Testis (tissue), 3 donors: ENCODE measurements around the gene MRPL43. TPM values are rescaled to one million over a fixed set of nuclear protein-coding genes. Genes with fewer than 3 reads are reported as not detected.

ENCODE experiments used
- DNase-seq: peaks from one replicate; pipeline ENCODE4 v3.0.0-alpha.2; 2019
- H3K27ac ChIP-seq, 2 donors: fragments of 200-600 bp; sonication (generic); one replicate each; pipeline ENCODE4 v1.5.1; 2019
- H3K27me3 ChIP-seq: fragments of 200-600 bp; sonication (generic); one replicate; pipeline ENCODE4 v1.5.1; 2019
- H3K36me3 ChIP-seq: fragments of 200-600 bp; sonication (generic); one replicate; pipeline ENCODE4 v1.5.1; 2017; ENCODE audit warnings: low read depth; ENCODE audit errors: missing control alignments
- H3K4me1 ChIP-seq: fragments of 200-600 bp; sonication (generic); one replicate; pipeline ENCODE4 v1.5.1; 2019
- H3K4me3 ChIP-seq, 2 donors: fragments of 200-600 bp; sonication (generic); one replicate each; pipeline ENCODE4 v1.5.1; 2017 to 2019
- H3K9me3 ChIP-seq: fragments of 200-600 bp; sonication (generic); one replicate; pipeline ENCODE4 v1.5.1; 2017
- POLR2A ChIP-seq: fragments of 450-650 bp; IDR thresholded peaks from one replicate; pipeline ENCODE4 v1.6.1; 2017; ENCODE audit warnings: antibody characterized with exemption, mild to moderate bottlenecking, moderate library complexity
- WGBS, 2 donors: methylation state at CpG; one replicate each; pipeline ENCODE4 v1.1.5; 2018; 5-methylcytosine and 5-hydroxymethylcytosine counted together
- intact Hi-C: fragments of 100-400 bp; cut with DNase I; formaldehyde crosslinking; loops from one replicate; pipeline ENCODE4 v1.15.1; 2023; ENCODE audit warnings: low total_unique reads
- polyA plus RNA-seq: library from polyadenylated mRNA; stranded (reverse); fragments of 350-450 nt; fragmentation: Illumina TruSeq; extraction: RNeasy Lipid Tissue Mini Kit (QIAGEN cat#74804); gene quantifications from one replicate; pipeline ENCODE4 v1.2.3, GENCODE V29; 2014; ENCODE audit warnings: low read depth, low replicate concordance; ENCODE audit not compliant: insufficient read depth
- total RNA-seq, 2 donors: library from RNA; depleted of rRNA; stranded (reverse); fragments of >200 nt; gene quantifications; one replicate each; pipeline ENCODE4 v1.2.3, GENCODE V29; 2016
- TF ChIP-seq, protein P1 (sequence below), 3 experiments: fragments of 450-650 bp in 2 of 3; fragments of 200-600 bp in 1 of 3; sonication (generic) in 1 of 3; IDR thresholded peaks; one replicate each; pipeline ENCODE4 v1.5.1; 2016 to 2019; ENCODE audit warnings: antibody characterized with exemption in 3 of 3, mild to moderate bottlenecking in 2 of 3, moderate library complexity in 1 of 3

Gene MRPL43
- total and polyA plus RNA-seq, 3 donors from 2014 or later, result 123 to 199 (median 124) TPM

- Histone ChIP-seq H3K27ac (no peak overlapping the region), H3K36me3 (no peaks in the 10 kb centered on the region), H3K27me3 (no peaks in the 10 kb centered on the region), H3K4me1 (no peaks in the 10 kb centered on the region), H3K4me3 (no peak overlapping the region), H3K9me3 (no peaks in the 10 kb centered on the region)
- DNase-seq, result no peak
- 56 to 65% methylated on average over 4 of the region's 4 CpGs for WGBS, 2 donors
- TF ChIP-seq, protein P1, sequence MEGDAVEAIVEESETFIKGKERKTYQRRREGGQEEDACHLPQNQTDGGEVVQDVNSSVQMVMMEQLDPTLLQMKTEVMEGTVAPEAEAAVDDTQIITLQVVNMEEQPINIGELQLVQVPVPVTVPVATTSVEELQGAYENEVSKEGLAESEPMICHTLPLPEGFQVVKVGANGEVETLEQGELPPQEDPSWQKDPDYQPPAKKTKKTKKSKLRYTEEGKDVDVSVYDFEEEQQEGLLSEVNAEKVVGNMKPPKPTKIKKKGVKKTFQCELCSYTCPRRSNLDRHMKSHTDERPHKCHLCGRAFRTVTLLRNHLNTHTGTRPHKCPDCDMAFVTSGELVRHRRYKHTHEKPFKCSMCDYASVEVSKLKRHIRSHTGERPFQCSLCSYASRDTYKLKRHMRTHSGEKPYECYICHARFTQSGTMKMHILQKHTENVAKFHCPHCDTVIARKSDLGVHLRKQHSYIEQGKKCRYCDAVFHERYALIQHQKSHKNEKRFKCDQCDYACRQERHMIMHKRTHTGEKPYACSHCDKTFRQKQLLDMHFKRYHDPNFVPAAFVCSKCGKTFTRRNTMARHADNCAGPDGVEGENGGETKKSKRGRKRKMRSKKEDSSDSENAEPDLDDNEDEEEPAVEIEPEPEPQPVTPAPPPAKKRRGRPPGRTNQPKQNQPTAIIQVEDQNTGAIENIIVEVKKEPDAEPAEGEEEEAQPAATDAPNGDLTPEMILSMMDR (IDR thresholded peaks at IDR 0.05), result no peak
- TF ChIP-seq POLR2A, result no peak
- intact Hi-C loops, result no loop called here
These were observed 24.8 kb downstream of the MRPL43 start for GRCh38 chr10:100962351-100963080.

DNA sequence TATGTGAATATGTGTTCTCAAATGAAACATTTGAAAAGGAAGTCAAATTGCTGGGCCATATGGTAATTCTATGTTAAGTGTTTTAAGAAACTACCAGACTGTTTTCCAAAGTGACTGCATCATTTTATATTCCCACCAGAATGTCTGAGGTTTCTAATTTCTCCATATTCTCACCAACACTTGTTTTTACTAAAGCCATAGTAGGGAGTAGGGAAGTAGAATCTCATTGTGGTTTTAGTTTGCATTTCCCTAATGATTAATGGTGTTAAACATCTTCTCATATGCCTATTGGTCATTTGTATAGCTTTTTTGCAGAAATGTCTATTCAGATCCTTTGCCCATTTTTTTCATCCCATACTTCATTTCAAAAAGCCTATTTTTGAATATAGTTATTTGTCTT is 27.0 kb downstream of the MRPL43 start:
- no peaks in the 10 kb centered on the region for H3K36me3 ChIP-seq

DNA sequence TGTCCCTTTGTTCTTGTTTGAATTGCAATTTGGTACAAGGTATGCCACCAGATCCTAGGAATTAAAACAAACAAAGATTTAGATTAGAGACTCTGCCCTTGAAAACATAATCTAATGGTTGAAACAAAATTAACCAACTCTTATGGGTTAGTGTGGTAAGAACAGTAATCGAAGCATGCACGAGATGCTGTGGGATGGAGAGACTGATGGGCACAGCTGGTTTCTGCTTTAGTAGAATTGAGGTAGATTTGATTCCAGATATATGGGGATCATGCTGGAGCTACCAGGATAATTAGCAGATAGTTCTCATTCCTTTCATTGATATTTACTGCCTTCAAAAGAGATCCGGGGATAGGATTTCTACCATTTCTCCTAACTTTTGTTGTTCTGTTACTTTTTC is 38.4 kb downstream of the MRPL43 start:
- no peaks in the 10 kb centered on the region for H3K9me3 ChIP-seq

More for the DNA sequence above, 27.0 kb downstream of the MRPL43 start:
- intact Hi-C loops, result no loop called here
- H3K9me3 ChIP-seq, result no peaks in the 10 kb centered on the region
- DNase-seq, result no peak
- H3K4me1 ChIP-seq, result no peaks in the 10 kb centered on the region
- no peak overlapping the region for H3K4me3 ChIP-seq
- H3K27ac ChIP-seq, result no peak overlapping the region
- TF ChIP-seq, protein P1 (IDR thresholded peaks at IDR 0.05), result no peak
- no peak for TF ChIP-seq POLR2A
- H3K27me3 ChIP-seq, result no peaks in the 10 kb centered on the region

DNA sequence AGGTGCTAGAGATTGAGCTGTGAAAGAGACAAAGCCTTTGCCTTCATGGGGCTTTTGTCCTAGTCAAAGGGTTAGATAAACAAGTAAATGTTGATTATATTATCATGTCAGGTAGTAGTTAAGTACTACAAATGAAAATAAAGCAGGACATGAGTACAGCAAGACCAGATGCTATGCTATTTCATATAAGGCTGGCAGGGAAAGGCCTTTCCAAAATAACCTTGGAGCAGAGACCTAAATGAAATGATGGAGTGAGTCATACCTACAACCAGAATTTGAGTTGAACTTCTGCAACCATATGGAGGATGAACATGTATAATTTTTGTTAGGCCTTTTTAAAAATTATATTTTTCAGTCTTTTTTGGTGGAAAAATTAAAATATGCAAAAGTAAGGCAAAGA is 41.5 kb downstream of the MRPL43 start:
- no peak for DNase-seq
- H3K27ac ChIP-seq, result no peak overlapping the region
- no peaks in the 10 kb centered on the region for H3K9me3 ChIP-seq
- no peak overlapping the region for H3K4me3 ChIP-seq
- intact Hi-C loops, result no loop called here
- H3K27me3 ChIP-seq, result no peaks in the 10 kb centered on the region
- H3K4me1 ChIP-seq, result no peaks in the 10 kb centered on the region
- TF ChIP-seq POLR2A, result no peak
- TF ChIP-seq, protein P1 (IDR thresholded peaks at IDR 0.05), result no peak
- H3K36me3 ChIP-seq, result no peaks in the 10 kb centered on the region

More for the DNA sequence above, 38.4 kb downstream of the MRPL43 start:
- intact Hi-C loops, result no loop called here
- Histone ChIP-seq H3K27me3 (no peaks in the 10 kb centered on the region), H3K4me3 (no peak overlapping the region), H3K4me1 (no peaks in the 10 kb centered on the region), H3K27ac (no peak overlapping the region), H3K36me3 (no peaks in the 10 kb centered on the region)
- WGBS, 2 donors, result 76 to 83% methylated on average over 3 of the region's 3 CpGs
- no peak for DNase-seq
- no peak for TF ChIP-seq POLR2A
- TF ChIP-seq, protein P1 (IDR thresholded peaks at IDR 0.05), result no peak

GRCh38 chr10:100943508-100943907 is 43.8 kb downstream of the MRPL43 start:
- Histone ChIP-seq H3K27me3 (no peaks in the 10 kb centered on the region), H3K4me1 (no peaks in the 10 kb centered on the region), H3K36me3 (no peaks in the 10 kb centered on the region), H3K27ac (no peak overlapping the region), H3K9me3 (no peaks in the 10 kb centered on the region), H3K4me3 (no peak overlapping the region)
- intact Hi-C loops, result no loop called here
- TF ChIP-seq POLR2A, result no peak
- TF ChIP-seq, protein P1 (IDR thresholded peaks at IDR 0.05), result no peak
- DNase-seq, result no peak
